Heart left ventricle (tissue), 16 donors: ENCODE data around the gene CXCL3. TPM values are rescaled to one million over a fixed set of nuclear protein-coding genes. Genes with fewer than 3 reads are reported as not detected.
A peak's percentile ranks its signal among the peaks of the same experiment; 100 is the strongest.

Experiments
- ATAC-seq, 4 donors: fragments of 200-7000 bp; cut with Tn5 transposase; one replicate each; pipeline ENCODE4 v1.9.1; 2020 to 2022; ENCODE audit warnings: moderate library complexity in 4 of 4, mild to moderate bottlenecking in 3 of 4, moderate number of reproducible peaks in 1 of 4
- DNase-seq, 5 donors: peaks; one replicate each; pipeline ENCODE4 v3.0.0-alpha.2; 2020
- H3K27ac ChIP-seq, 12 donors: fragments of 200-600 bp; sonication (generic) in 4 of 12; one replicate each; pipeline versions ENCODE4 v1.5.0 to v1.8.0; 2016 to 2022; ENCODE audit warnings: mild to moderate bottlenecking in 2 of 12
- H3K27me3 ChIP-seq, 9 donors: fragments of 200-600 bp; sonication (generic) in 2 of 9; one replicate each; pipeline versions ENCODE4 v1.5.1 to v1.8.0; 2016 to 2022; ENCODE audit warnings: mild to moderate bottlenecking in 3 of 9
- H3K36me3 ChIP-seq, 9 donors: fragments of 200-600 bp; sonication (generic) in 2 of 9; one replicate each; pipeline versions ENCODE4 v1.5.0 to v1.8.0; 2018 to 2022; ENCODE audit warnings: mild to moderate bottlenecking in 2 of 9
- H3K4me1 ChIP-seq, 12 donors: fragments of 200-600 bp; sonication (generic) in 4 of 12; one replicate each; pipeline versions ENCODE4 v1.5.0 to v1.8.0; 2016 to 2022; ENCODE audit warnings: mild to moderate bottlenecking in 3 of 12
- H3K4me3 ChIP-seq, 12 donors: fragments of 200-600 bp; sonication (generic) in 4 of 12; one replicate each; pipeline versions ENCODE4 v1.5.0 to v1.8.0; 2017 to 2022; ENCODE audit warnings: mild to moderate bottlenecking in 9 of 12, moderate library complexity in 4 of 12
- H3K9me3 ChIP-seq, 12 donors: fragments of 200-600 bp; sonication (generic) in 4 of 12; one replicate each; pipeline versions ENCODE4 v1.5.0 to v1.8.0; 2016 to 2022; ENCODE audit warnings: mild to moderate bottlenecking in 1 of 12
- POLR2A ChIP-seq, 2 donors: fragments of 450-650 bp; IDR thresholded peaks; one replicate each; pipeline ENCODE4 v1.6.1; 2017; ENCODE audit warnings: antibody characterized with exemption in 2 of 2, mild to moderate bottlenecking in 2 of 2, moderate library complexity in 2 of 2
- whole genome bisulfite sequencing, 4 donors: extraction: QIAGEN DNeasy Blood & Tissue Kit in 2 of 4; methylation state at CpG; one replicate each; pipeline versions ENCODE4 v1.1.5 to v1.1.7; 2013 to 2018; 5-methylcytosine and 5-hydroxymethylcytosine counted together
- intact Hi-C, 10 donors: fragments of 100-400 bp; cut with DNase I; formaldehyde crosslinking; loops; one replicate each; pipeline versions ENCODE4 v1.11.1 to v1.14.2; 2022
- polyA plus RNA-seq, 2 donors: library from polyadenylated mRNA; stranded (reverse); fragments of 200-250 nt; gene quantifications; one replicate each; pipeline ENCODE4 v1.2.3, GENCODE V29; 2013
- total RNA-seq, 9 donors: library from RNA; depleted of rRNA in 2 of 9; stranded (reverse); fragments of >200 nt in 2 of 9; fragmentation: NEBNext Ultra II Directional in 3 of 9; extraction: Animal tissue kit (Norgen Biotek cat#: 25700) in 3 of 9; gene quantifications; one replicate each; pipeline versions ENCODE4 v1.1.0 to v1.2.4, GENCODE V29; 2016 to 2023
- TF ChIP-seq, protein P1 (sequence below), 12 donors: fragments of 200-600 bp; sonication (generic) in 4 of 12; IDR thresholded peaks; one replicate each; pipeline versions ENCODE4 v1.5.0 to v1.8.0; 2018 to 2022; ENCODE audit warnings: antibody characterized with exemption in 12 of 12, mild to moderate bottlenecking in 5 of 12
- donor health status: ischemic (EF 13 %, LVEDD 7.1; RV severe dilation, severe dysfunction).
- donor health status: healthy with polysubstance abuse.
- donor health status: DM: no; HTN: yes; CAD: no.
- donor health status: DM: no; HTN: no; CAD: no.
- donor health status: ischemic (EF 25% LVEDD 6.9; RV normal size, moderate dysfunction).
- donor health status: ischemic (EF 25% LVEDD 5.7; RV mildly dilated, moderate dysfunction).
- donor health status: healthy.
- donor health status: DM: yes; HTN: yes; CAD: no.
- donor health status: ischemic (EF 35%, LVEDD 5.7; RV mildly dilated, moderate dysfunction).
- donor health status: nonischemic (EF 11% LVEDD 7.7; RV severe dilation, severe dysfunction).
- donor health status: DM: yes; HTN: yes; CAD: no.
- donor health status: PGD.
- donor health status: ischemic (EF 29% LVEDD 5.4; RV normal size, mild dysfunction).
- donor health status: nonischemic (EF 23%, LVEDD 6.1; RV moderate dilation, normal function).

Gene CXCL3
- total and polyA plus RNA-seq, 11 donors = 0.32 to 8.9 (median 0.89) TPM; not detected in 2

DNA sequence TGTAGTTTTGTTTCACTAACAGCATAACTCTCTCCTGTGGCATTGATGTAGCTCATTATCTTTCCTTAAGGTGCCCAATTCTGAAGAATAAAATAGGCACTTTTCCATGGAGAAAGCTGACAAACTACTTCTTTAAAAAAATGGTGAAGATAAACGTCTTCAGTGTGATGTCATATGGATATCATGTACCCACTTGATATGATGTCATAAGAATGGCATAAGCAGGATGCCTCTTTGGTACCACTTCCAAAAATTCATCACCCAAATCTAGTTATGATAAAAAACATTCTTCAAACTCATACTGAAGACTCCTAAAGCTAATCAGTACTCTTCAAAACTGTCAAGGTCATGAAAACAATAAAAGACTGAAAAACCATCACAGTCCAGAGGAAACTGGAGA, 2.9 kb upstream of the CXCL3 start:
- Histone ChIP-seq H3K27me3 (peaks cover 0 to 9% (median 0%) of the 10 kb centered on the region in 9 donors), H3K9me3 (peaks cover 0 to 8% (median 0%) of the 10 kb centered on the region in 12 donors), H3K36me3 (no peaks in the 10 kb centered on the region), H3K4me3 (no peak overlapping the region), H3K4me1 (peaks cover 0 to 16% (median 3%) of the 10 kb centered on the region in 12 donors), H3K27ac (no peak overlapping the region)
- intact Hi-C loops = loop anchor here in 2 of 10 donors (5.0 to 10.0 kb wide), 2 partner anchors 51 to 53 kb away; partner anchors contain the start of gene CXCL2 (in 1 of the 2)
- 21 to 36% (median 27%) methylated on average over 1 of the region's 1 CpG for WGBS, 4 donors
- DNase-seq (no peak), ATAC-seq (no peak)
- no peak for TF ChIP-seq POLR2A (IDR thresholded peaks at IDR 0.05)
- TF ChIP-seq, protein P1, sequence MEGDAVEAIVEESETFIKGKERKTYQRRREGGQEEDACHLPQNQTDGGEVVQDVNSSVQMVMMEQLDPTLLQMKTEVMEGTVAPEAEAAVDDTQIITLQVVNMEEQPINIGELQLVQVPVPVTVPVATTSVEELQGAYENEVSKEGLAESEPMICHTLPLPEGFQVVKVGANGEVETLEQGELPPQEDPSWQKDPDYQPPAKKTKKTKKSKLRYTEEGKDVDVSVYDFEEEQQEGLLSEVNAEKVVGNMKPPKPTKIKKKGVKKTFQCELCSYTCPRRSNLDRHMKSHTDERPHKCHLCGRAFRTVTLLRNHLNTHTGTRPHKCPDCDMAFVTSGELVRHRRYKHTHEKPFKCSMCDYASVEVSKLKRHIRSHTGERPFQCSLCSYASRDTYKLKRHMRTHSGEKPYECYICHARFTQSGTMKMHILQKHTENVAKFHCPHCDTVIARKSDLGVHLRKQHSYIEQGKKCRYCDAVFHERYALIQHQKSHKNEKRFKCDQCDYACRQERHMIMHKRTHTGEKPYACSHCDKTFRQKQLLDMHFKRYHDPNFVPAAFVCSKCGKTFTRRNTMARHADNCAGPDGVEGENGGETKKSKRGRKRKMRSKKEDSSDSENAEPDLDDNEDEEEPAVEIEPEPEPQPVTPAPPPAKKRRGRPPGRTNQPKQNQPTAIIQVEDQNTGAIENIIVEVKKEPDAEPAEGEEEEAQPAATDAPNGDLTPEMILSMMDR (IDR thresholded peaks at IDR 0.05) = no peak

DNA sequence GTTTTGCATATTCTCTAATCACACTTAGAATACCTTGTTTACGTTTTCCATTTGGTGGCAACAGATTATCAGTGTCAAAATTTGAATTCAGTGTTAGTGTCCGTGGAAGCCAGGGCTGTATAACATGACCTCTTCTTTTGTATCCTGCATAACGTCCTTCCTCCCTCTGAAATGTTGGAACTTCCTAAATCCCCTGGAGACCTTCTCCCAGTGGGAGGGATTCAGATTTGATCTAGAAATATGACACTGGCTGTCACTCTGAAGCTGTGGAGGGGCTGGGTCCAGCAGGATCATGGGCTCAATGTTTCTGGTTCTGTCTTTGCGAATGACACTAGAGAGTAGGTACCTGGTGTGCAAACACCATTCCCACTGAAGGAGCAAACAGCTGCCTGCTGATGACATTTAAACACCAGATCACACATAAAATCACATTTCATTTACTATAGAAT, 850 bp upstream of the CXCL3 start:
- no peaks in the 10 kb centered on the region for H3K9me3 ChIP-seq
- TF ChIP-seq, protein P1 (IDR thresholded peaks at IDR 0.05) = no peak
- TF ChIP-seq POLR2A (IDR thresholded peaks at IDR 0.05) = no peak
- WGBS, 4 donors = 13 to 24% (median 17%) methylated on average over 4 of the region's 4 CpGs
- H3K36me3 ChIP-seq = no peaks in the 10 kb centered on the region
- peak overlapping the region in 11 of 12 donors; percentile 70 to 87 (median 77) for H3K27ac ChIP-seq
- ATAC-seq = peak in 1 of 4 donors; percentile 47
- peaks cover 0 to 9% (median 0%) of the 10 kb centered on the region in 9 donors for H3K27me3 ChIP-seq
- H3K4me3 ChIP-seq = peak overlapping the region; percentile 37 to 83 (median 70)
- H3K4me1 ChIP-seq = peaks cover 0 to 15% (median 3%) of the 10 kb centered on the region in 12 donors
- intact Hi-C loops = loop anchor here in 6 of 10 donors (2.0 to 10.0 kb wide), 7 partner anchors 53 to 312 kb away; partner anchors contain the start of gene CXCL2 (in 2 of the 6)
- DNase-seq = no peak

DNA sequence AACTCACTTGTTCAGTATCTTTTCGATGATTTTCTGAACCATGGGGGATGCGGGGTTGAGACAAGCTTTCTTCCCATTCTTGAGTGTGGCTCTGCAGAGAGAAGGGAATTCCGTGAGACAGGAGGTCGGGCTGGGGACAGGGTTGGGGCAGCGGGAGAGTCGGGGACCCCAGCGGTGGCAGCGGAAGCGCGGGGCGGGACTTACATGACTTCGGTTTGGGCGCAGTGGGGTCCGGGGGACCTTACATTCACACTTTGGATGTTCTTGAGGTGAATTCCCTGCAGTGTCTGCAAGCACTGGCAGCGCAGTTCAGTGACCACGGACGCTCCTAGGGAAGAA, 434 bp downstream of the CXCL3 start:
- intact Hi-C loops = loop anchor here in 6 of 10 donors (2.0 to 10.0 kb wide), 7 partner anchors 54 to 311 kb away; partner anchors contain the start of gene CXCL2 (in 2 of the 6)
- peaks cover 0 to 9% (median 0%) of the 10 kb centered on the region in 9 donors for H3K27me3 ChIP-seq
- peak overlapping the region; percentile 37 to 83 (median 70) for H3K4me3 ChIP-seq
- peak overlapping the region in 11 of 12 donors; percentile 25 to 87 (median 77) for H3K27ac ChIP-seq
- H3K4me1 ChIP-seq = peaks cover 0 to 13% (median 3%) of the 10 kb centered on the region in 12 donors
- DNase-seq (peak in 2 of 5 donors; percentile 31 to 59), ATAC-seq (no peak)
- no peaks in the 10 kb centered on the region for H3K36me3 ChIP-seq
- WGBS, 4 donors = 3 to 6% (median 4%) methylated on average over 10 to 17 of the region's 17 CpGs
- no peaks in the 10 kb centered on the region for H3K9me3 ChIP-seq
- TF ChIP-seq POLR2A (IDR thresholded peaks at IDR 0.05) = no peak
- TF ChIP-seq, protein P1 (IDR thresholded peaks at IDR 0.05) = no peak

DNA sequence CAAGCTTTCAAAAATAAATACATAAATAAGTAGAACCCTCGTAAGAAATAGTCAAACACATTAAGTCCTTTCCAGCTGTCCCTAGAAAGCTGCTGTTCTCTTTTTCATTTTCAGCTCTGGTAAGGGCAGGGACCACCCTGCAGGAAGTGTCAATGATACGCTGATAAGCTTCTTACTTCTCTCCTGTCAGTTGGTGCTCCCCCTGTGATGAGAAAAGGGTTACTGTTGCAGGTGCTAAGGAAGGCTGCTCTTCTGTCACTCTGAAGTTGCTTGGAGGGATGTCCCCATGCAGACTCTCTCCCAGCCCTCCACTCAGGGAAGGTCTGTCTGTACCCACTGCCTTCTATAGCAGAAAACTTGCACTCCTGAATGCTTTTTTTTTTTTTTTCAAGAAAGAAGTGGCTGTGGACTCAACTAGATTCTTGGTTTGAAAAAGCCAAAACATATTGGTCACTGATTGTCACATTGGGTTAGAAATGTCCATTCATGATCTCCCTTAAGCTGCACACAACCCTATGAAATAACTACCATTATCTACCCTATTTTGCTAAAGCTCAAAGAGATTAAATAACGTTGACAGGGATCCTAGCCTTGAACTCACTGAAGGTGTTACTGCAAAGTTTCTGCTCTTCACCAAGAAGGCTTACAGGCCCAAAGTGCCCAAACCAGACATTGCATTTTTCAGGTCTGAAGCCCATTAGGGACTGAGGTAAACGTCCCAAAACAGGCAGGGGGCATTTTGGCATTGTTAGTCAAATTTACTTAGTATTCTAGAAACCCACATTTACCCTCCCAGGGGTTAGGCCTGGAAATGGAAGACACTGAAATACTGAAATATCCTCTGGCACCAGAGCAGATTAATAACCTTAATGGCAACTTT, 1.2 kb downstream of the CXCL3 start:
- 36 to 51% (median 45%) methylated on average over 4 of the region's 4 CpGs for WGBS, 4 donors
- Histone ChIP-seq H3K4me1 (peaks cover 0 to 13% (median 3%) of the 10 kb centered on the region in 12 donors), H3K9me3 (no peaks in the 10 kb centered on the region), H3K27me3 (peaks cover 0 to 9% (median 0%) of the 10 kb centered on the region in 9 donors), H3K4me3 (peak overlapping the region in 10 of 12 donors; percentile 55 to 83 (median 70)), H3K27ac (peak overlapping the region in 2 of 12 donors; percentile 70 to 87), H3K36me3 (no peaks in the 10 kb centered on the region)
- DNase-seq (no peak), ATAC-seq (no peak)
- TF ChIP-seq POLR2A (IDR thresholded peaks at IDR 0.05) = no peak
- TF ChIP-seq, protein P1 (IDR thresholded peaks at IDR 0.05) = no peak
- intact Hi-C loops = loop anchor here in 6 of 10 donors (5.0 to 10.0 kb wide), 6 partner anchors 55 to 310 kb away; partner anchors contain the start of gene CXCL2 (in 2 of the 6)
